Measurements from ENCODE around the gene PARP11.

Gene PARP11

GRCh38 chr12:3759878-3760277 lies 113.3 kb downstream of the PARP11 start:
- DNase-seq = no peak

Data from NCI-H510A treated with DMSO at 0.1 percent for 48 hours (cell line).